ENCODE results near the gene CCDC71. TPM values are rescaled to one million over a fixed set of nuclear protein-coding genes. Genes with fewer than 3 reads are reported as not detected.

Gene CCDC71
- total RNA-seq, 4 donors from 2014 or later: 15.6 to 31.2 (median 25.3) TPM

- H3K9me3 ChIP-seq: no peaks in the 10 kb centered on the region
- 0% methylated on average over 5 of the region's 7 CpGs; no CpG with 5 or more reads in 1 of the 2 donors for WGBS, 2 donors (ENCODE audit: low coverage in 1 of 2)
- ATAC-seq: no peak
- no peaks in the 10 kb centered on the region for H3K27me3 ChIP-seq
- peak overlapping the region; percentile 62 to 92 for H3K4me3 ChIP-seq
- peak overlapping the region; percentile 62 to 94 (median 91) for H3K27ac ChIP-seq
- no peak for TF ChIP-seq CTCF (IDR thresholded peaks at IDR 0.05)
- no peak for TF ChIP-seq POLR2AphosphoS5 (IDR thresholded peaks at IDR 0.05)
- TF ChIP-seq EP300 (IDR thresholded peaks at IDR 0.05): no peak
- no peak for TF ChIP-seq POLR2A (IDR thresholded peaks at IDR 0.05)
- H3K36me3 ChIP-seq: peaks cover 0 to 34% of the 10 kb centered on the region in 2 donors
- H3K4me1 ChIP-seq: peaks cover 0 to 66% (median 29%) of the 10 kb centered on the region in 3 donors
Observed at GRCh38 chr3:49171775-49172500, 5.8 kb upstream of the CCDC71 start.

GRCh38 chr3:49171119-49171774, 5.1 kb upstream of the CCDC71 start, which contains the start of gene KLHDC8B:
KLHDC8B (plus strand) TSS chr3:49171598; CDS start chr3:49172770, 1,172 bp downstream.
- Histone ChIP-seq H3K36me3 (peaks cover 0 to 27% of the 10 kb centered on the region in 2 donors), H3K27me3 (no peaks in the 10 kb centered on the region), H3K9me3 (no peaks in the 10 kb centered on the region), H3K27ac (peak within 1 kb of the TSS; percentile 62 to 94 (median 91)), H3K4me3 (peak within 1 kb of the TSS; percentile 62 to 92), H3K4me1 (peaks cover 0 to 66% (median 34%) of the 10 kb centered on the region in 3 donors)
- ATAC-seq: peak; percentile 95
- WGBS, 2 donors (ENCODE audit: low coverage in 1 of 2): 0% methylated on average over 7 of the region's 57 CpGs; no CpG with 5 or more reads in 1 of the 2 donors
- TF ChIP-seq EP300 (IDR thresholded peaks at IDR 0.05) (no peak), CTCF (IDR thresholded peaks at IDR 0.05) (peak in 3 of 4 experiments; percentile 92 to 100 (median 94)), POLR2A (IDR thresholded peaks at IDR 0.05) (peak; percentile 22 to 47), POLR2AphosphoS5 (IDR thresholded peaks at IDR 0.05) (peak; percentile 51)

GRCh38 chr3:49170744-49171118, 4.6 kb upstream of the CCDC71 start:
- Histone ChIP-seq H3K9me3 (no peaks in the 10 kb centered on the region), H3K27ac (peak overlapping the region; percentile 62 to 94 (median 91)), H3K36me3 (peaks cover 0 to 22% of the 10 kb centered on the region in 2 donors), H3K4me1 (peaks cover 0 to 62% (median 34%) of the 10 kb centered on the region in 3 donors), H3K4me3 (peak overlapping the region; percentile 62 to 92), H3K27me3 (no peaks in the 10 kb centered on the region)
- peak; percentile 5 for ATAC-seq
- WGBS, 2 donors (ENCODE audit: low coverage in 1 of 2): 17% methylated on average over 1 of the region's 1 CpG; no CpG with 5 or more reads in 1 of the 2 donors
- TF ChIP-seq POLR2A (IDR thresholded peaks at IDR 0.05) (no peak), EP300 (IDR thresholded peaks at IDR 0.05) (no peak), POLR2AphosphoS5 (IDR thresholded peaks at IDR 0.05) (no peak), CTCF (IDR thresholded peaks at IDR 0.05) (no peak)

GRCh38 chr3:49166752-49167556, 823 bp upstream of the CCDC71 start:
- Histone ChIP-seq H3K36me3 (peaks cover 0 to 26% of the 10 kb centered on the region in 2 donors), H3K9me3 (no peaks in the 10 kb centered on the region), H3K4me1 (peaks cover 0 to 46% (median 21%) of the 10 kb centered on the region in 3 donors), H3K27ac (peak overlapping the region; percentile 88 to 96 (median 94)), H3K27me3 (no peaks in the 10 kb centered on the region), H3K4me3 (peak overlapping the region; percentile 87 to 97)
- TF ChIP-seq POLR2A (IDR thresholded peaks at IDR 0.05) (no peak), CTCF (IDR thresholded peaks at IDR 0.05) (no peak), EP300 (IDR thresholded peaks at IDR 0.05) (no peak), POLR2AphosphoS5 (IDR thresholded peaks at IDR 0.05) (no peak)
- no peak for ATAC-seq
- WGBS, 2 donors (ENCODE audit: low coverage in 1 of 2): 80% methylated on average over 1 of the region's 6 CpGs; no CpG with 5 or more reads in 1 of the 2 donors
